HepG2 (cell line): ENCODE results near the gene SETD1A. TPM values are rescaled to one million over a fixed set of nuclear protein-coding genes. Genes with fewer than 3 reads are reported as not detected.

ENCODE experiments used
- FOXP1 ChIP-seq, 2 experiments: fragments of 450-650 bp in 1 of 2; IDR thresholded peaks; 2 replicates each; pipeline ENCODE4 v1.6.1; 2017 to 2018; ENCODE audit warnings: antibody characterized with exemption in 1 of 2
- HIVEP1 ChIP-seq: sonication (generic); formaldehyde crosslinking; IDR thresholded peaks from 2 replicates; pipeline ENCODE4 v1.4.0; 2020; ENCODE audit warnings: mild to moderate bottlenecking, missing genetic modification reagents
- HMGXB4 ChIP-seq, 2 experiments: sonication (generic) in 1 of 2; formaldehyde crosslinking in 1 of 2; IDR thresholded peaks; 2 replicates each; pipeline versions ENCODE4 v1.4.0 to v1.6.1; 2018 to 2020; ENCODE audit warnings: missing genetic modification reagents in 2 of 2, borderline replicate concordance in 1 of 2, low read depth in 1 of 2, mild to moderate bottlenecking in 1 of 2, missing biosample characterization in 1 of 2
- RXRB ChIP-seq: IDR thresholded peaks from 2 replicates; pipeline ENCODE4 v1.6.1; 2016; ENCODE audit warnings: borderline replicate concordance, missing genetic modification reagents, missing compliant biosample characterization
- TBX3 ChIP-seq: fragments of 450-650 bp; IDR thresholded peaks from 2 replicates; pipeline ENCODE4 v1.6.1; 2017; ENCODE audit warnings: antibody characterized with exemption, mild to moderate bottlenecking, inconsistent platforms, borderline replicate concordance
- ZBTB49 ChIP-seq: sonication (generic); formaldehyde crosslinking; IDR thresholded peaks from 2 replicates; pipeline ENCODE4 v1.4.0; 2020; ENCODE audit warnings: missing genetic modification reagents, borderline replicate concordance
- ZNF101 ChIP-seq: sonication (generic); formaldehyde crosslinking; IDR thresholded peaks from 2 replicates; pipeline ENCODE4 v1.4.0; 2020; ENCODE audit warnings: mild to moderate bottlenecking, low read depth, missing genetic modification reagents, borderline replicate concordance
- ZNF256 ChIP-seq: sonication (generic); formaldehyde crosslinking; conservative IDR thresholded peaks from 2 replicates; pipeline ENCODE4 v1.4.0; 2020; ENCODE audit warnings: missing genetic modification reagents
- ZNF33B ChIP-seq: sonication (generic); formaldehyde crosslinking; IDR thresholded peaks from 2 replicates; pipeline ENCODE4 v1.5.1; 2020; ENCODE audit warnings: mild to moderate bottlenecking, missing genetic modification reagents
- ZNF350 ChIP-seq: sonication (generic); formaldehyde crosslinking; IDR thresholded peaks from 2 replicates; pipeline ENCODE4 v1.4.0; 2020; ENCODE audit warnings: mild to moderate bottlenecking, low read depth, missing genetic modification reagents, borderline replicate concordance
- ZNF609 ChIP-seq: sonication (generic); formaldehyde crosslinking; IDR thresholded peaks from 2 replicates; pipeline ENCODE4 v1.4.0; 2020; ENCODE audit warnings: mild to moderate bottlenecking, missing genetic modification reagents, borderline replicate concordance
- ZNF710 ChIP-seq: sonication (generic); formaldehyde crosslinking; IDR thresholded peaks from 2 replicates; pipeline ENCODE4 v1.5.0; 2020; ENCODE audit warnings: mild to moderate bottlenecking, missing genetic modification reagents, borderline replicate concordance
- ZNF75D ChIP-seq: sonication (generic); formaldehyde crosslinking; IDR thresholded peaks from 2 replicates; pipeline ENCODE4 v1.8.1; 2023; ENCODE audit warnings: missing genetic modification reagents, mild to moderate bottlenecking, borderline replicate concordance
- ZNF768 ChIP-seq: sonication (generic); formaldehyde crosslinking; IDR thresholded peaks from 2 replicates; pipeline ENCODE4 v1.4.0; 2020; ENCODE audit warnings: missing genetic modification reagents
- ZSCAN22 ChIP-seq: sonication (generic); formaldehyde crosslinking; IDR thresholded peaks from 2 replicates; pipeline ENCODE4 v1.4.0; 2020; ENCODE audit warnings: mild to moderate bottlenecking, missing genetic modification reagents
- ZSCAN29 ChIP-seq: sonication (generic); formaldehyde crosslinking; conservative IDR thresholded peaks from 2 replicates; pipeline ENCODE4 v1.4.0; 2020; ENCODE audit warnings: mild to moderate bottlenecking, missing genetic modification reagents
- polyA plus RNA-seq, 8 experiments: library from polyadenylated mRNA; depleted of rRNA in 3 of 8; stranded (reverse) in 7 of 8; unstranded in 1 of 8; fragments of >200 nt; fragmentation: Illumina TruSeq in 4 of 8; extraction: Trizol in 4 of 8; gene quantifications; 2 replicates each; pipeline versions ENCODE4 v1.2.1 to v1.2.3, GENCODE V29; 2011 to 2016; ENCODE audit warnings: low read depth in 4 of 8, missing spikeins in 1 of 8, mixed read lengths in 1 of 8; ENCODE audit not compliant: insufficient read depth in 1 of 8
- total RNA-seq, 5 experiments: library from RNA; depleted of rRNA; stranded (reverse); fragments of >200 nt; fragmentation: Illumina TruSeq; extraction: Trizol; gene quantifications; 2 replicates each; pipeline ENCODE4 v1.2.3, GENCODE V29; 2016; ENCODE audit warnings: low read depth in 1 of 5

Gene SETD1A
- total and polyA plus RNA-seq, 2 of the 13 experiments (the other 11 are each of a cell fraction or from before 2014, with no cell fraction given): 3.8 to 5.6 TPM

GRCh38 chr16:31033709-31034492 lies 76.3 kb downstream of the SETD1A start (continued):
- TF ChIP-seq RXRB (peak; percentile 37; the same call in 1 of the 2 replicates), ZNF33B (no peak), ZNF768 (CRISPR knock-in tag) (no peak; the same call in 1 of the 2 replicates), ZNF350 (no peak), ZNF75D (CRISPR knock-in tag) (no peak), ZNF101 (CRISPR knock-in tag) (no peak), ZNF609 (no peak), ZNF710 (CRISPR knock-in tag) (no peak), HIVEP1 (CRISPR knock-in tag) (peak; percentile 42), ZBTB49 (CRISPR knock-in tag) (peak; percentile 31; the same call in 1 of the 2 replicates), ZSCAN29 (CRISPR knock-in tag) (no peak), HMGXB4 (CRISPR knock-in tag; IDR thresholded peaks at IDR 0.05; ENCODE audit: borderline replicate concordance in 1 of 2, low read depth in 1 of 2) (peak in 1 of 2 experiments; percentile 85; a peak in 1 of 4 replicates), ZSCAN22 (CRISPR knock-in tag) (no peak), ZNF256 (peak; percentile 96), FOXP1 (IDR thresholded peaks at IDR 0.05) (no peak), FOXP1 (CRISPR knock-in tag; IDR thresholded peaks at IDR 0.05) (no peak), TBX3 (no peak)
